NCI-H1092 treated with DMSO at 0.1 percent for 48 hours (cell line): Measurements from ENCODE around the gene RUNX2.

Source experiments
- DNase-seq: peaks from one replicate; lab custom pipeline; 2025; lab: John Stamatoyannopoulos, UW

Gene RUNX2

DNA sequence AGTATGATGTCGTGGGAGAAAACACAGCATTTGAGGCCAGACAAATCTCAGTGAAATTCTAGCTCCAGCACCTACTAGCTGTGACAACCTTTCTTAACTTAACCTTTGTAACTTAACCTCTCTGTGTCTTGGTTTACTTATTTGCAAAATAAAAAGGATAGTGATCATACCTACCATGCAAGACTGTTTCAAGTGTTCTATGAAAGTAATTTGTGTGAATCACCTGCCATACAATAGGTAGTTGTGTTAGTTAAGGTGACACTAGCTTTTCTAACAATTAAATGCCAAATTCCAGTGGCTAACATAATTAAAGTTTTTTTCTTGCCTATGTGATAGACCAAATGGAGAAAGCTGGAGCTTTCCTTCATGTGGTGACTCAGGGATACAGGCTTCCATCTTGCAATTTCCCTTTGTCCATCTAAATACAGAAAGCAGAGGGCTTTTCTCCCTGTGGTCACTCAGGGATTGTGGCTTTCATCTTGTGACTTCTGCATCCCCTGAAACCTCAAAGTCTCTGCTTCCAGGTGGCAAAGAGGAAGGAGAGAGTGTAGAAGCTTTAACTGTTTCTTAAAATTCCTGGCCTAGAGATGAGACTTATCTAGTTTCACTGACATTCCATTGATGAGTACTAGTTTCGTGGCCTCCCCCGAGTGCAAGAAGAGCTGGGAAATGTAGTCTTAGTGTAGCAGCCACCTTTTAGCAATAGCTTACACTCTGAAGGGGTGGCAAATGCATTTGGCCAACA lies 376.1 kb downstream of the RUNX2 start:
- DNase-seq = no peak

DNA sequence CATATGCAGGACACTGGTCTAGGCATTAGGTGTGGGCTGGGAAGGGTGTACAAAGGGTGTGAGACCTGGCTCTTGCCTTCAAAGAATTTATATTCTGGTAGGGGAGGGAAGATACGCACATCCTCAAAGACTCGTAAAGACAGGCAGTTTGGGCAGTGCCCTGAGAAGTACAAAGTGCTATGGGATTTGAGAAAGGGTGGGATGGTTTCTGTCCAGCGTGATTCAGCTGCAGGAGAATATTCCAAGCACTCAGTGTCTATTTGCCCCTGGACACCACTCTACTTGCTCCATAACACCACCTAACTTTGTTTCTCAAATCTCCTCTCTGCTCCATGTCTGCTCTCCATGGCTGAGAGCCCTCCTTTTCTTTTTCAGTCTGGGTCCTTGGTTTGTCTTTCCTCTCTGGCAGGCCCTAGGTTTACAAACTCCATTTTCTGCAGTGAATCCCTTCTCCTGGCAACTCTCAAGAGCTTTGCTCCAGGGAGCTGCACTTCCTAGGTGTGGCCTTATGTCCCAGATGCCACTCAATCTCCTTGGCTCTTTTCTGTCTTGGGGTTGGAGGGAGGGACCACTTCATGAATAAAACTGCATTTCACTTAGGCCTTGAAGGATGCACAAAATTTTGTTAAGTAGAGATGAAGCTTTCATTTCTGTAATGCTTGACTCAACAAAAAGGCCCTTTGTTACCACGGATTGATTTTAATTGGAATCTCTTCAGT lies 377.2 kb downstream of the RUNX2 start:
- DNase-seq = no peak

DNA sequence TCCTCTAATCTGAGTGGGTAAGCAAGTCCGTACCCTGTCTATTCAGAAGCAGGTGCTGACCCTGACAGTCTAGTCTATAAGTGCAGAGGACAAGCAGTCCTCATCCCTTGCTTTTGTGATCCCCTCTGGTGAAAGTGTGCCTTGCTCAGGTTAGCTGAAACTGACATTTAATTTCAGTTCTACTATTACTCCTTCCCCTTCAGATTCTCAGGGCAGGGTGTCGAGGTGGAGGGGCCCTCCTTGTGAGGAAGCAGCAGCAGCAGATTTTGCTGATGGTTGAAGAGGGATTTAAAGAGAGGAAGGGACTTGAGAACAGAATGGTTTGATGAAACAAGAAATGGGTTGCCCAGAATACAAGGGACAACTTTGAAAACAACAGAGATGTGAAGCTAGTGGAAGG lies 378.2 kb downstream of the RUNX2 start:
- DNase-seq = no peak

- DNase-seq = no peak
These were observed 379.0 kb downstream of the RUNX2 start for GRCh38 chr6:45707176-45707575.

DNA sequence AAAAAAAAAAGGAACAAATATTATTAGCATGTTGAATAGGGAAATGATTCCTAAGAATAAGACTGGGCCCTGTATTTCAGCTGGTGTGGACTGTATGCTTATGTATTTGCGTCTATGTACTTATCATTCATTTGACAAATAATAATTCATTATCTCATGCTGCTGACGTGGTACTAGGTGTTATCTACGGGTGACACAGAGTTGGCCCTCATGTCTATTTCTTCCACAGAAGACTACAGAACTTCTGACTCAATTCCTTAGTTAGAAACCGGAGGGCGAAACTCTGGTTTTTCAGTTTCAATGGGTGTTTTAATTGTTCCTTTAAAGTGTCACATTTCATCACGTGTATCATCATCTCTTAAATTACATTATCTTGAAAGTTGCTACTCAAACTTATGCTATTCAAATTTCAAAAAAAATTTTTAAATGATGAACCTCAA lies 381.7 kb downstream of the RUNX2 start:
- DNase-seq = no peak

- DNase-seq = no peak
These were observed 382.2 kb downstream of the RUNX2 start for GRCh38 chr6:45710304-45710821.

DNA sequence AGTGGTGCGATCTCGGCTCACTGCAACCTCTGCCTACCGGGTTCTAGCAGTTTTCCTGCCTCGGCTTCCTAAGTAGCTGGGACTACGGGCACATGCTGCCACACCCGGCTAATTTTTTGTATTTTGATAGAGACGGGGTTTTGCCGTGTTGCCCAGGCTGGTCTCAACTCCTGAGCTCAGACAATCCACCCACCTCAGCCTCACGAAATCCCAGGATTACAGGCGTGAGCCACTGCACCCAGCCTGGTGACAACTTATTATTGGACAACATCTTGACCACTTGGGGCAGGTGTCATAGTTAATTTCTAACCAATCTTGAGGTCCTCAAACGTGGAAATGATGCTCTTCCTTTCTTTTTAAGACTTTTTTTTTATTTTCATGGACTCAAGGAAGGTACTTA lies 383.9 kb downstream of the RUNX2 start:
- DNase-seq = no peak

DNA sequence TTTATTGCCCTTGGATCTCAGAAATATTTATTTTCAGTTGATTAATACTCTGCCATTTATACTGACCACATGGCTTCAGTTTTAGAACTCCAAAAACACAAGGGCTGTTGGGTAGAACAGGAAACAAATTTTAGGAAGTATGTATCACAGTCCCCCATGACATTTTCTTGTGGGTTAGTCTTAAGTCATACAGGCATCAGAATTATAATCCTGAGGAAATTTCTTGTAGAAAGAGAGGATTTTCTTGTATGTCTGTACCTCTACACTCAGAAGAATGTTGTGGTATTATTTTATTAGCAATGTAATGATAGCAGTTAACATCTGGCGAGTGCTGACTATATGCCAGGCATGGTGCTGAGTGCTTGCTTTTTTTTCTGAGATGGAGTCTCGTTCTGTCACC lies 384.7 kb downstream of the RUNX2 start:
- DNase-seq = no peak
